ENCODE measurements around the gene PPP1R12C.
"Not testable (repeated sequence)": the region's sequence is repeated elsewhere in the genome, so short reads cannot be mapped to it uniquely, and the experiment has no call there.

The PPP1R12C gene

DNA sequence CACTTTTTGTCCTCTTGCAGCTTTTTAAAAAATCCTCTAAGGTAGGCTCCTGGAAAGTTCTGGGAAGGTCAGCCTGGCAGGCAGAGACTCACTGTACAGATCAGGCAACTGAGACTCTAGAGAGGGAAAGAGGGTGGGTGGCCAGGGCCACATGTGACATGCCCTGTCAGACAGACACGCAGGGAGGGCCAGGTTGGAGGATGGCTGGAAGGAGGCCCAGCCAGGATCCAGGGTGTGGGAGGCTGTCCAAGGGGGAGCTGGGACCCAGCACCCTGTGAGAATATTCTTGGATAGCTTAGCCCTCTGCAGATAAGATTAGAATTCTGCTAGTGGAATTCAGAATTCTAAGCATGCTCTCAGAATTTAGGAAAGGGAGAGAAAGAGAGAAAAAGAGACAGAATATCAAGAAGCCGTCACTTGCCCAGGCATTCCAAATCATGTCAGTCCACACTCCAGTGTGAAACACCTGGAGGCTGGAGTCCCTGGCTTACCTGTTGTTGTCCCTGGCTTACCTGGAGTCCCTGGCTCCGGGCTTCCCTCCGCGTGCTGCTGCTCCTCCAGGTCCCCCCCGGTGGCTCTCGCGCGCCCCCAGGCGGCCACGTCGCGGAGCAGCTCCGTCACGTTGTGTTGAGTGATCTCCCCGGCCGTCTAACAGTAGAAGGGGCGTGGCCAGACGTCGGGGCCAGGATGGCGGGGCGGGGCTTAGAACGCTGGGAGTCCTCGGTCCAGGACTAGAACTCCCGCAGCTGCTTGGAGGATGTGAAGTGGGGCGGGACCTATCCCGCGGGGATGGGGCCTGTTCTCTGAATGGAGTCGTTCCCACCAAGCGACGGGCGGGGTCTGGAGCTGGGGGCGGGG is 42.9 kb upstream of the PPP1R12C start:
- H3K27me3 Mint-ChIP-seq (ENCODE audit: low read depth, poor library complexity): peaks cover 71% of the 10 kb centered on the region
- H3K36me3 Mint-ChIP-seq (ENCODE audit: low read depth): no peaks in the 10 kb centered on the region
- H3K4me1 Mint-ChIP-seq: peaks cover 23% of the 10 kb centered on the region
- no peak overlapping the region for H3K4me3 Mint-ChIP-seq
- TF ChIP-seq, protein P1, sequence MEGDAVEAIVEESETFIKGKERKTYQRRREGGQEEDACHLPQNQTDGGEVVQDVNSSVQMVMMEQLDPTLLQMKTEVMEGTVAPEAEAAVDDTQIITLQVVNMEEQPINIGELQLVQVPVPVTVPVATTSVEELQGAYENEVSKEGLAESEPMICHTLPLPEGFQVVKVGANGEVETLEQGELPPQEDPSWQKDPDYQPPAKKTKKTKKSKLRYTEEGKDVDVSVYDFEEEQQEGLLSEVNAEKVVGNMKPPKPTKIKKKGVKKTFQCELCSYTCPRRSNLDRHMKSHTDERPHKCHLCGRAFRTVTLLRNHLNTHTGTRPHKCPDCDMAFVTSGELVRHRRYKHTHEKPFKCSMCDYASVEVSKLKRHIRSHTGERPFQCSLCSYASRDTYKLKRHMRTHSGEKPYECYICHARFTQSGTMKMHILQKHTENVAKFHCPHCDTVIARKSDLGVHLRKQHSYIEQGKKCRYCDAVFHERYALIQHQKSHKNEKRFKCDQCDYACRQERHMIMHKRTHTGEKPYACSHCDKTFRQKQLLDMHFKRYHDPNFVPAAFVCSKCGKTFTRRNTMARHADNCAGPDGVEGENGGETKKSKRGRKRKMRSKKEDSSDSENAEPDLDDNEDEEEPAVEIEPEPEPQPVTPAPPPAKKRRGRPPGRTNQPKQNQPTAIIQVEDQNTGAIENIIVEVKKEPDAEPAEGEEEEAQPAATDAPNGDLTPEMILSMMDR (IDR thresholded peaks at IDR 0.05): peak; percentile 95
- peak; percentile 98 for DNase-seq
- no peak overlapping the region for H3K27ac Mint-ChIP-seq
- H3K9me3 Mint-ChIP-seq: no peaks in the 10 kb centered on the region

DNA sequence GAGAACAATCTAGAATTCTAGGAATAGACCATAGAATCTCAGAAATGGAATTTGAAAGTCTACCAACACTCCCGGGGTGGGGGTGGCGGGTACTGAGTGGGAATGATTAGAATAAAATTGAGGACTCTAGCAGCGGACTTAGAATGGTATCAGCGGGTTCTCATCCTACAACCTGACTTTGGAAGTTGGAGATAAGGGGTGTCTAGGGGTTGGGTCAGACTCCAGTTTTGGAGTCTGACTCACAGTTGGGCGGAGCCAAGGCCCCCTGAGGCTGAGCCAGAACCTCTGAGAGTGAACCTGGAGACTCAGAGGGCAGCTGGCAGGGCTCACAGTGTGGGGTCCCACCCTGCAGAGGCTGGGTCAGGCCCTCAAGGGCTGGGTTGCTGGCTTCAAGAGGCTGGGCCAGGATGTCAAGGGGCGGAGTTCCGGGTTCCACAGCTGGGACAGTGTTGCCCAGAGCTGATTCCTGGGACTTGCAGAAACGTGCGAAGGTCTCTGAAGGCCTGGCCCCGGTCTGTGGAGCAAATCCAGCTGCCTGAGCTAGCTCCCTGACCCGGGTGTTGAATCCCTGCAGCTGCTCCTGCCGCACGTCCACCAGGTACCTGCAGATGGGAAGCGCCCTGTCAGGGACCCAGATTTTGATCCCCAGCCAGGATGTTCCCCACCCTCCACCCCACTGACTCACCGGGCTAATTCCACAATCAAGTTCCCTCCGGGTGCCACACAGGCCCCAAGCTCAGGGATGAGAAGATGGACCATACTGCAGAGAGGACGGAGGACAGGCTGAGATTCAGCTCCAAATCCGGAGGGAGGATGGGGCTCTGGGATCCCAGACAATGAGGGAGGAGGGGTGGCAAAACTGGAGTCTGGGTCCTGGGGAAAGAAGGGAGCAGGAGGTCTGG is 41.7 kb upstream of the PPP1R12C start:
- Mint-ChIP-seq H3K4me3 (no peak overlapping the region), H3K27me3 (ENCODE audit: low read depth, poor library complexity) (peaks cover 77% of the 10 kb centered on the region), H3K4me1 (peaks cover 23% of the 10 kb centered on the region), H3K36me3 (ENCODE audit: low read depth) (no peaks in the 10 kb centered on the region), H3K27ac (no peak overlapping the region), H3K9me3 (peaks cover 3% of the 10 kb centered on the region)
- TF ChIP-seq, protein P1 (IDR thresholded peaks at IDR 0.05): no peak
- no peak for DNase-seq

DNA sequence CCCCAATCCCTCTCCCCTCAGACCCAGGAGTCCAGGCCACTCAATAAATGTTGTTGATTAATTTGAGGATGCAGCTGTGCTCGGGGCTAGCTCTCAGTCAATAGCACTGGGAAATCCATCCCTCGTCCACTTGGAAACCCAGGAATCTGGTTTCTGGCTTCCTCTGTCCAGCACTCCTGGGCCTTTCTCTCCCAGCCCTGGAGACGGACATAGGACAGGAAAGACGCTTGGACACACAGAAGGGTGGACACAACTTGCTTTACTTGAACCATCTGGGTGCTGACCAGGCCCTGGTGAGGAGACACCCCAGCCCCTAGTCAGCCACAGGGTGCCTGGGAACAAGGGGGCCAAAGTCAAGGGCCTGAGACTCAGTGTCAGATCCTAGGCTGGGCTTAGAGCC is 41.0 kb upstream of the PPP1R12C start:
- TF ChIP-seq, protein P1 (IDR thresholded peaks at IDR 0.05): no peak
- Mint-ChIP-seq H3K27me3 (ENCODE audit: low read depth, poor library complexity) (peaks cover 75% of the 10 kb centered on the region), H3K4me1 (peaks cover 23% of the 10 kb centered on the region), H3K36me3 (ENCODE audit: low read depth) (peaks cover 5% of the 10 kb centered on the region), H3K27ac (no peak overlapping the region), H3K9me3 (peaks cover 8% of the 10 kb centered on the region), H3K4me3 (no peak overlapping the region)
- no peak for DNase-seq

DNA sequence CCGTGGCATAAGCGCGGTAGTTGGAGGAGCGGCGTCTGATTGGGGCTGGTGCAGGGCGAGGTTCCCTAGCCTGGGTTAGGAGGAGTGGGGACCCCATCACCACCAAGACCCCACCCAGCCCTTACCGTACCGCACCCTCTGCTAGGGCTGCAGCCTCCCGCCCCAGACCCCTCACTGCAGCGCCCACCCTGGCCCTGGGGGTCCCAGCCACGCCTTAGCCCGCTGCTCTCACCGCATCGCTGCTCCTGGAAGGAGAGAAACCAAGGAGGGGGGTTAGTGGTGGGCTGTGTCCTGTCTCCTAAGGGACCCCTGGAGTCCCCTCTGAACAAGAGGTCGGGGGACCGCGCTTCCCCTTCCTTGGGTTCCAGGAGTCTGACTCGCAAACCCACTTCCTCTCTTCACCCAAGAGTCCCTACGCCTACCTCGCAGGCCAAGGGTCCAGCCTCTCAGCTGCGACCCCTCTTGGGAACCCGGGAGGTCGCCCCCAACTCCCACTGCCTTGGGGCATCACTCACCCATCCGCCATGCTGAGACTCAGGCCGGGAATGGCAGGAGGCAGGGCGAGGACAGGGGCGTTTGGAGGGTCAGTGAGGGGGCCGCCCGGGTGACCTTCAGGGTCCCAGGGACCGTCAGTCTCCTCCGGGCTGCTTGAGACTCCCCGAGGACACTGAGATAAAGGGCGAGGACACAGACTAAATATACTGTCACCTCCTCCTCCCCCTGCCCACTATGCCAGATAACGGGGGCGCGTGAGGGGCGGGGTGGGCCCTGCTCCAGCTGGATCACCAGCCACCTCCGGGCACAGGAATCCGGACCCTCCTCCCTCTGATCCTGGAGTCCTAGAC is 39.8 kb upstream of the PPP1R12C start, which contains the start of gene TNNI3:
TNNI3 (minus strand) TSS at position 669 of the 845 bp plus-strand sequence; CDS start at position 526, 143 bp downstream.
- Mint-ChIP-seq H3K9me3 (peaks cover 8% of the 10 kb centered on the region), H3K27ac (no peak within 1 kb of the TSS), H3K4me3 (peak within 1 kb of the TSS; percentile 83), H3K27me3 (ENCODE audit: low read depth, poor library complexity) (peaks cover 65% of the 10 kb centered on the region), H3K4me1 (peaks cover 23% of the 10 kb centered on the region), H3K36me3 (ENCODE audit: low read depth) (peaks cover 5% of the 10 kb centered on the region)
- no peak for DNase-seq
- TF ChIP-seq, protein P1 (IDR thresholded peaks at IDR 0.05): no peak

DNA sequence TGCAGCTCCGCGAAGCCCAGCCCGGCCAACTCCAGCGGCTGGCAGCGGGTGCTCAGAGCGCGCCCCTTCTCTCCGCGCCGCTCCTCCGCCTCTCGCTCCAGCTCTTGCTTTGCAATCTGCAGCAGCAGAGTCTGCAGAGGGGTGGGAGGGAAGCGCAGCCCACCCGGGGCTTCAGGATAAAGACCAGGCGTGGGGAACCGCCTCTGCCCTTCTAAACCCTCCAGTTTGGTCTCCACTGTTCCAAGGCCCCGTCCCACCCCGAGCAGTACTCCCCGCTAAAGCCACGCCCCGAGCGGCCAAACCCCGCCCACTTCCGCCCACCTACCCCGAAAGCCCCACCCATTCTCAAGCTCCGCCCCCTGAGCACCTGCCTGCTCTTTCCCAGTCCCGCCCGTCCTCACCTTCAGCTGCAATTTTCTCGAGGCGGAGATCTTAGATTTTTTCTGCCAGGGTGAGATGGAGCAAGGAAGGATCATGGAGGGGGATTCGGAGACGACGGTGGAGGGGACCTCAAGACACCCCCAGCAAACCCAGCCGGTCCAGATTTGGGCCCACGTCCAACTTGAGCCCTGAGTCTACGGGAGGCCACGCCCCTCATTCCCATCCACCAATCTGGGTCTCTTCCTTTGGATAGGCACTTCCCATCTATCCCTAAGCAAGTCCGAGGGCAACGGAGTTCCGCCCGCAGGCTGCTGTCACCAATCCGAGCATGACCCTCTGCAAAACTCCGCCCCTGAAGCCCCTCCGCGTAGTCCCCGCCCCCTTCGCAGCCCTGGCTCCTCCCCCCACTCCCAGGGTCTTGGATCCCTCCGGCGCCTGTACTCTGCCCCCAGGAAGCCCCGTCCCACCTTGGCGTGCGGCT is 39.0 kb upstream of the PPP1R12C start:
- peaks cover 58% of the 10 kb centered on the region for H3K27me3 Mint-ChIP-seq (ENCODE audit: low read depth, poor library complexity)
- no peak overlapping the region for H3K27ac Mint-ChIP-seq
- peak; percentile 93 for DNase-seq
- TF ChIP-seq, protein P1 (IDR thresholded peaks at IDR 0.05): no peak
- H3K4me3 Mint-ChIP-seq: peak overlapping the region; percentile 83
- H3K9me3 Mint-ChIP-seq: peaks cover 14% of the 10 kb centered on the region
- peaks cover 10% of the 10 kb centered on the region for H3K36me3 Mint-ChIP-seq (ENCODE audit: low read depth)
- H3K4me1 Mint-ChIP-seq: peaks cover 23% of the 10 kb centered on the region

DNA sequence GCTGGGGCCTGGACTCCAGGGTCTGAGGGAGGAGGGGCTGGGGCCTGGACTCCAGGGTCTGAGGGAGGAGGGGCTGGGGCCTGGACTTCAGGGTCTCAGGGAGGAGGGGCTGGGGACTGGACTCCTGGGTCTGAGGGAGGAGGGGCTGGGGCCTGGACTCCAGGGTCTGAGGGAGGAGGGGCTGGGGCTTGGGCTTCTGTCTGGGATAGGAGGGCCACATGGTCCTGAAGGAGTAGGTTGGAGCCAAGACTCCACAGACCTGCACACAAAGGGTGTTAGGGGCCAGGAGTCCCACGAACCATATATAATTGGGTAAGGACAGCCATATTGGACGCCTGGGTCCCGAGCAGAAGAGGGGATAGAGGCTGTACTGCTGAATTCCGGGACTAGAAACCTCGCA is 38.3 kb upstream of the PPP1R12C start:
- peaks cover 54% of the 10 kb centered on the region for H3K27me3 Mint-ChIP-seq (ENCODE audit: low read depth, poor library complexity)
- peaks cover 14% of the 10 kb centered on the region for H3K9me3 Mint-ChIP-seq
- not testable (repeated sequence) for H3K27ac Mint-ChIP-seq, DNase-seq
- H3K4me3 Mint-ChIP-seq: peak overlapping the region; percentile 83
- peaks cover 23% of the 10 kb centered on the region for H3K4me1 Mint-ChIP-seq
- H3K36me3 Mint-ChIP-seq (ENCODE audit: low read depth): peaks cover 12% of the 10 kb centered on the region
